VCaP (cell line): Measurements from ENCODE around the gene AHCY.

Experiments
- H3K27ac ChIP-seq: fragments of 450-650 bp; 2 replicates; pipeline ENCODE4 v1.5.1; 2017
- CTCF ChIP-seq: fragments of 450-650 bp; conservative IDR thresholded peaks from 2 replicates; pipeline ENCODE4 v1.5.1; 2017; ENCODE audit warnings: mild to moderate bottlenecking, moderate library complexity

AHCY gene

GRCh38 chr20:34240693-34241615, 62.2 kb downstream of the AHCY start, which contains the start of gene ASIP:
ASIP (plus strand) TSS chr20:34241423; CDS start chr20:34260375, 18,952 bp downstream.
- TF ChIP-seq CTCF = no peak
- no peak within 1 kb of the TSS for H3K27ac ChIP-seq

GRCh38 chr20:34240121-34240520, 63.0 kb downstream of the AHCY start:
- no peak overlapping the region for H3K27ac ChIP-seq
- no peak for TF ChIP-seq CTCF

GRCh38 chr20:34237942-34238341, 65.2 kb downstream of the AHCY start:
- TF ChIP-seq CTCF = no peak
- no peak overlapping the region for H3K27ac ChIP-seq

- H3K27ac ChIP-seq = no peak overlapping the region
- no peak for TF ChIP-seq CTCF
Measured at GRCh38 chr20:34235875-34236274, 67.3 kb downstream of the AHCY start.

GRCh38 chr20:34233687-34234086, 69.5 kb downstream of the AHCY start:
- no peak overlapping the region for H3K27ac ChIP-seq
- TF ChIP-seq CTCF = no peak

- no peak overlapping the region for H3K27ac ChIP-seq
- TF ChIP-seq CTCF = no peak
Measured at GRCh38 chr20:34232494-34233087, 70.6 kb downstream of the AHCY start.

GRCh38 chr20:34231634-34232033, 71.5 kb downstream of the AHCY start:
- H3K27ac ChIP-seq = no peak overlapping the region
- TF ChIP-seq CTCF = no peak
